MM.1S (cell line): ENCODE data around the gene GMPS.

Experiments used
- CTCF ChIP-seq: fragments of 300-600 bp; sonication (generic); IDR thresholded peaks from 2 replicates; pipeline ENCODE4 v1.5.1; 2016; ENCODE audit warnings: antibody characterized with exemption, low read length, mixed read lengths
- EZH2 ChIP-seq: fragments of 300-600 bp; sonication (generic); optimal IDR thresholded peaks from 2 replicates; pipeline ENCODE3; 2017; ENCODE audit warnings: low read depth, mild to moderate bottlenecking, antibody characterized with exemption, low read length, mixed read lengths
- EZH2phosphoT487 ChIP-seq: fragments of 300-600 bp; sonication (generic); IDR thresholded peaks from 2 replicates; pipeline ENCODE4 v1.6.1; 2018; ENCODE audit warnings: antibody characterized with exemption, low read length

- no peak for TF ChIP-seq EZH2phosphoT487
- no peak for TF ChIP-seq CTCF
- no peak for TF ChIP-seq EZH2
These were observed 19.5 kb downstream of the GMPS start for GRCh38 chr3:155889952-155890351.
